ENCODE measurements around the gene MRPS34.
"Not testable (repeated sequence)": the region's sequence is repeated elsewhere in the genome, so short reads cannot be mapped to it uniquely, and the experiment has no call there.

Gene MRPS34

GRCh38 chr16:1810536-1810935 is 37.6 kb upstream of the MRPS34 start:
- TF ChIP-seq CTCF (IDR thresholded peaks at IDR 0.05; ENCODE audit: low read depth, low read length): no peak
- in situ Hi-C loops (cut with HindIII; ENCODE audit: low sequenced_read_pairs): no loop called here
- H3K4me3 ChIP-seq (ENCODE audit: low read depth, low read length): no peak overlapping the region
- DNase-seq (ENCODE audit: low read depth, low spot score): no peak

GRCh38 chr16:1810106-1810505 is 37.2 kb upstream of the MRPS34 start:
- in situ Hi-C loops (cut with HindIII; ENCODE audit: low sequenced_read_pairs): no loop called here
- DNase-seq (ENCODE audit: low read depth, low spot score): no peak
- TF ChIP-seq CTCF (IDR thresholded peaks at IDR 0.05; ENCODE audit: low read depth, low read length): no peak
- H3K4me3 ChIP-seq (ENCODE audit: low read depth, low read length): no peak overlapping the region

- no peak overlapping the region for H3K4me3 ChIP-seq (ENCODE audit: low read depth, low read length)
- no peak for TF ChIP-seq CTCF (IDR thresholded peaks at IDR 0.05; ENCODE audit: low read depth, low read length)
- no peak for DNase-seq (ENCODE audit: low read depth, low spot score)
- in situ Hi-C loops (cut with HindIII; ENCODE audit: low sequenced_read_pairs): no loop called here
These were observed 36.4 kb upstream of the MRPS34 start for GRCh38 chr16:1809281-1809801.

GRCh38 chr16:1808691-1809090 is 35.8 kb upstream of the MRPS34 start:
- no peak overlapping the region for H3K4me3 ChIP-seq (ENCODE audit: low read depth, low read length)
- TF ChIP-seq CTCF (IDR thresholded peaks at IDR 0.05; ENCODE audit: low read depth, low read length): no peak
- in situ Hi-C loops (cut with HindIII; ENCODE audit: low sequenced_read_pairs): no loop called here
- DNase-seq (ENCODE audit: low read depth, low spot score): no peak

- H3K4me3 ChIP-seq (ENCODE audit: low read depth, low read length): no peak overlapping the region
- in situ Hi-C loops (cut with HindIII; ENCODE audit: low sequenced_read_pairs): no loop called here
- DNase-seq (ENCODE audit: low read depth, low spot score): no peak
- TF ChIP-seq CTCF (IDR thresholded peaks at IDR 0.05; ENCODE audit: low read depth, low read length): no peak
These were observed 34.7 kb upstream of the MRPS34 start for GRCh38 chr16:1807626-1808025.

- DNase-seq (ENCODE audit: low read depth, low spot score): no peak
- no peak overlapping the region for H3K4me3 ChIP-seq (ENCODE audit: low read depth, low read length)
- TF ChIP-seq CTCF (IDR thresholded peaks at IDR 0.05; ENCODE audit: low read depth, low read length): no peak
- in situ Hi-C loops (cut with HindIII; ENCODE audit: low sequenced_read_pairs): no loop called here
These were observed 27.8 kb upstream of the MRPS34 start for GRCh38 chr16:1800701-1801100.

- DNase-seq (ENCODE audit: low read depth, low spot score); in situ Hi-C loops (cut with HindIII; ENCODE audit: low sequenced_read_pairs): not testable (repeated sequence)
These were observed 26.3 kb upstream of the MRPS34 start for GRCh38 chr16:1799263-1799662.

More at GRCh38 chr16:1799263-1799662, 26.3 kb upstream of the MRPS34 start:
- H3K4me3 ChIP-seq (ENCODE audit: low read depth, low read length): not testable (repeated sequence)
